ENCODE measurements around the gene TXN.
"Not testable (repeated sequence)": the region's sequence is repeated elsewhere in the genome, so short reads cannot be mapped to it uniquely, and the experiment has no call there.

The TXN gene

DNA sequence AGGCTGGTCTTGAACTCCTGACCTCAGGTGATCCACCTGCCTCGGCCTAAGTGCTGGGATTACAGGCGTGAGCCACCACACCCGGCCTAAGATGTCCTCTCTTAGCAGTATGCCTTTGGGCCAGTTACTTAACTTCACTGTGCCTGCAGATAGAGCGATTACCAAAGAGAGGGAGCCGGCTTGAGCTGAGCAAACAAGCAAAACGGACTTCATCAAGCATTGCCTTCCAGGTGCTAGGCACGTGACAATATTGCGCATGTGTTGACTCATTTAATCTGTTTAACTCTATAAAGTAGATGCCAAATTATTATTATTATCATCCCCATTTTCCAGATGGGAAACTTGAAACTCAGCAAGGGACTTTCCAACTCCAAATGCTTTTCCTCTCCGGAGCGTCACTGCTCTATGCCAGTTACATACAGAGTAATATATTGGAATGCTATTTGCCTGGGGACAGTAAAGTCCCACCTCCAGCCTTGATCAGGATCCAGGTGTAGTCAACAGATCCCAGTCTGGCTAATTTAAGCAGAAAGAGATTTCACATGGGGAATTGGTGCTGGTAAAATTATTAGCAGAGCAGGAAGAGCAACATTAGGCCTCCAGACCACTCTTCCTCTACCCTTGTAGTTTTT lies 42.8 kb downstream of the TXN start:
- DNase-seq (ENCODE audit: low read depth, low spot score), result no peak

DNA sequence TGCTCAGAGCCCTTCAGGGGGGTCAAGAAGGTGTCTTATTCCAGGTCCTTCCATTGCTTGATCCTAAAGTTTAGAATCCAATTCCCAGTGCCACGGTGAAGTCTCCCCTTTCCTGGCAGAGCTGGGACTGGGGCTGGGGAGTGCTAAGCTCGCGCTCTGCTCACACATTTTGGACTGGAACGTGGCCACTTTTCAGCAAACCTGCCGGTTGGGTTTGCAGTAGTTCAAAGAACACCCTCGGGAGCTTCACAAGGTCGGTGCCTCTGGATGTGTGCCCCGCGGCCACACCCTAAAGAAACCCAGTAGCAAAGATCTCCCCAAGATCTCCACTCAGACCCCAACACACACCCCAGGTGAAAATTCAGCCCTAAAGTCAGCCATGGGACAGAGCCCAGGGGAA lies 48.3 kb downstream of the TXN start, which contains the start of gene C9orf152:
C9orf152 (minus strand) TSS at position 129 of the 400 bp plus-strand sequence. CDS start 580 bp downstream, outside the sequence.
- no peak for DNase-seq (ENCODE audit: low read depth, low spot score)

DNA sequence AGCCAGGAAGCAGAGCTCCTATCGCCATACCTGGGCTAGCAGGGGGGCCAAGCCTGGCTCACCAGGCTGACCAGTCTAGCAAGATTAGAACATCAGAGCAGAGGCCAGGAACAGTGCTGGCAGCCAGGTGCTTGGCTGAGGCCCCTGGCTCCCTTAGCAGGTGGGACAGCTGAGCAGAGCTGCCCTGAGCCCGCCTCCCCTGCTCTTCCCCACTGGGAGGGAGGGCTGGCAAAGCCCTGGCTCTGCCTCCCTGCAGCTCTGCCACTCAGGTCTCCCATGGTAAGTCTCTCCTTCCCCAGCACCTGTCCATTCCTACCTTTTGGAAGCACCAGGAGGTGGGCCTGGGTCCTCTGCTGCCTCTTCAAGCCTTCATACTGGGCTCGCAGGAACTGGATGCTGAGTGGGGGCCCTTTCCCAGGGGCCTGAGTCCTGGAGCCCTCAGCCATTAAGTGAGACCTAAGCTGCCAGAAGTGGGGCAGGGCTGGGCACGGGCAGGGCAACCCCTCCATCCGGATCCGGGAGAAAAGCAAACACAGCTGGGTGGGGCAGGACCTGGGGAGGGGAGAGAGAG lies 49.2 kb downstream of the TXN start:
- no peak for DNase-seq (ENCODE audit: low read depth, low spot score)

DNA sequence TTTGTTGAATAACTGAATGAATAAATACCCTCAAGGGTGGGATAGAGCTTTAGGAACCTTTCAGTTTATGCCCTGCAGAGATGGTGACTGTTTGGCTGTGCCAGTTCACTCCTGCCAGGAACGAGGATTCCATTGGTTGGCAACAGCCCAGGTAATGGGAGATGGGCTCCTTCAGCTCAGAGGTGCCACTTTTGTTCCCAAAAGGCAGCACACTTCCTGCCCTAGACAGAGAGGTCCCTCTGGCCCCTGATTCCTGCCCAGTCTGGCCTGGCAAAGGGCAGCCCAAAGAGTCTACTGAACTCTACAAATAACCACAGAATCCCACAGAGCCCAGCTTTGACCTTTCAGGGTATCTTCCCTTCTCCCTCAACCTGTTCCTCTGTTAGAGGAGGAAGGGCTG lies 49.9 kb downstream of the TXN start:
- DNase-seq (ENCODE audit: low read depth, low spot score), result no peak

DNA sequence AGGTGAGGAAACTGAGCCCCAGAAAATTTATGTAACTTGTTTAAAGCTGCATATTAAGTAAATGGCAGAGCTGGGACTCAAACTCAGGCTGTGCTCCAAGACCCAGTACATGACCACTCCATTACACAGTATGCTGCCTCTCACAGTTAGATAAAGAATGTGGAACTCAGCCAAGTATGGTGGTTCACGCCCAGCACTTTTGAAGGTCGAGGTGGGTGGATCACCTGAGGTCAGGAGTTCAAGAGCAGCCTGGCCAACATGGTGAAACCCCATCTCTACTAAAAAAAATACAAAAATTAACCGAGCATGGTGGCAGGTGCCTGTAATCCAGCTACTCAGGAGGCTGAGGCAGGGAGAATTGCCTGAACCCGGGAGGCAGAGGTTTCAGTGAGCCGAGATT lies 50.7 kb downstream of the TXN start:
- not testable (repeated sequence) for DNase-seq (ENCODE audit: low read depth, low spot score)

DNA sequence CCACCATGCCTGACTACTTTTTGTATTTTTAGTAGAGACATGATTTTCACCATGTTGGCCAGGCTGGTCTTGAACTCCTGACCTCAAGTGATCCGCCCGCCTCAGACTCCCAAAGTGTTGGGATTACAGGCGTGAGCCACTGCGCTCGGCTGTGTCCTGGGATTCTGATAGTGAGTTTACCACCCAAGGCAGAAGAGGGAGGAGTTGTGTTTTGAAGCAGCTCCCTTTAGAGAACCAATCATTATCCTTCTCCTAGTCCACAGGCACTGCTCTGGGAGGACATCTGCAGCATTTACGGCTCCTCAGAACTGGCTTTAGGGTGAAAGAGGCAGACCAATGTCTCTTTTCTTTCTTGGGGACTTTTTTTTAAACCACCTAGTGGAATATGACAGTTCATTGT lies 54.1 kb downstream of the TXN start:
- no peak for DNase-seq (ENCODE audit: low read depth, low spot score)

DNA sequence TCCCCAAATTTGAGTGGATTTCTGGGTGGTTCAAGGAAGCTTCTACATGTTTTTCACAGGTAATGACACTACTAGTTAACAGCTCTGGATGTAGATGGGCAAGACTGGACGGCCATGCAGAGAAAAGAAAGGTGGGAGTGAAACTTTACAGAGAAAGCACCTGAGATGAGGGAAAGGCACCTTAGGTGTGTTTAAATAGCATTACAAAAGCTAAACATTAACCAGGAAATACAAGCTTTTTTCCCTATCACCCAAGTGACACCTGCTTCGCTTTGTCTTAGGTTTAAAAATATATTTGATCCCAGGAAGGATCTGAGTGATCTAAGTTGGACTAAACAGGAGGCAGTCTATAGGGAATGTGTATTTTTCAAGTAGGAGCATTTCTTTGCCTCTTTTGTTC lies 56.7 kb downstream of the TXN start:
- DNase-seq (ENCODE audit: low read depth, low spot score), result no peak

DNA sequence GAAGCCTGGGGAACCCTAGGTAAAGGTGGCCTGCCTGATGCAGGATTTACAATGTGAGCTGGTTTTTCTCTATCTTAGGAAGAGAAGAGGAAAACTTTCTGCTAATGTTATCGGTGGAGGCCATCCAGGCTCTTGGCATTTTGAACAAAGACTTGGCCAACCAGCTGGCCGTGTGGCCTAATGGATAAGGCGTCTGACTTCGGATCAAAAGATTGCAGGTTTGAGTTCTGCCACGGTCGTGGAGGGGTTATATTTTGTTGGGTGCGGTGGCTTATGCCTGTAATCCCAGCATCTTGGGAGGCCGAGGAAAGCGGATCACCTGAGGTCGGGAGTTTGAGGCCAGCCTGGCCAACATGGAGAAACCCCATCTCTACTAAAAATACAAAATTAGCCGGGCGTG lies 58.0 kb downstream of the TXN start:
- DNase-seq (ENCODE audit: low read depth, low spot score), result no peak

DNA sequence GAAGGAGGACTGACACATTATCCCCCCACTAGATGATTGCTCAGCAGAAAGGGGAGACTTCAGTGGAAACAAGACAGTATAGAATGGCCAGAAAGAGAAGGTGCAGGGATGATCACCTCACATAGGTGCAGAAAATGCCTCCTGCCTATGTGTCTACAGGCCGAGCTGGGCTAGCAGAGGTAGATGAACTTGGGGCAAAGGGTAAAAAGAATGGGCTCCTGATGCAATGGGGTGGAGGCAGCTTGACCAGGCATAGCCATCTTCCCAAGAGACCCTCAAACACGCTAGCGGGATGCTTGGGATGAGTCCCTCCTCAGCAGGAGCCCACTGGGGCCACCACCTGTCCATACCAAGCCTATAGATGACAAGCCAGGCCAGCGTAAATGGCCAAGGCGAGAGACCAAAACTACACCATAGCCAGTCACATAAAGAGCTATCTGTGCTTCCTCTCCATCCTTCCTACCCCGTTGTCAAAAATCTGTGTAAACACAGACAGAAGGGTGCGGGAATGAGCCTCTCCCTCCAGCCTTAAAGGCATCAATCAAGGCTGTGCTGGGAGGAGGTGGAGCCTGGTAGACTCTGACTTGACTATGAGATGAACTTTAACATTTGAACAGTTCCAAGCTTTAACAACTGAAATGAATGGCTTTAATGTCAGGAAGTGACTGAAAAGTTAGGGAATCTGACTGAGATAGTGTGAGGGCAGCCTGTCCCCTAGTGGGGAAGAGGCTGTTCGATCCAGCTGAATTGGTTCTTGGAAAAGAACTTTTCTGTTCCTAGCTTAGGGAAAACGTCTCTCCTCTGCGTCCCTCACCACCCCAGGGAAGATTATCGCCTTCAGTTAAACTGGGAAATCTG lies 58.7 kb downstream of the TXN start:
- DNase-seq (ENCODE audit: low read depth, low spot score), result no peak

DNA sequence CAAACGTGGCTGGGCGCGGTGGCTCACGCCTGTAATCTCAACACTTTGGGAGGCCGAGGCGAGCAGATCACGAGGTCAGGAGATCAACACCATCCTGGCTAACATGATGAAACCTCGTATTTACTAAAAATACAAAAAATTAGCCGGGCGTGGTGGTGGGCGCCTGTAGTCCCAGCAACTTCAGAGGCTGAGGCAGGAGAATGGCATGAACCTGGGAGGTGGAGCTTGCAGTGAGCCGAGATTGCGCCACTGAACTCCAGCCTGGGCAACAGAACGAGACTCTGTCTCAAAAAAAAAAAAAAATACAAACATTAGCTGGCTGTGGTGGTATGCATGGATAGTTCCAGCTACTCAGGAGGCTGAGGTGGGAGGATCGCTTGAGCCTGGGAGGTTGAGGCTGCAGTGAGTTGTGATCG lies 60.2 kb downstream of the TXN start:
- DNase-seq (ENCODE audit: low read depth, low spot score), result not testable (repeated sequence)

Measured in astrocyte of the hippocampus (primary cell).